ENCODE results near the gene CHMP4A.

Gene CHMP4A

GRCh38 chr14:24177041-24177825 is 36.1 kb downstream of the CHMP4A start:
- DNase-seq, result no peak

DNA sequence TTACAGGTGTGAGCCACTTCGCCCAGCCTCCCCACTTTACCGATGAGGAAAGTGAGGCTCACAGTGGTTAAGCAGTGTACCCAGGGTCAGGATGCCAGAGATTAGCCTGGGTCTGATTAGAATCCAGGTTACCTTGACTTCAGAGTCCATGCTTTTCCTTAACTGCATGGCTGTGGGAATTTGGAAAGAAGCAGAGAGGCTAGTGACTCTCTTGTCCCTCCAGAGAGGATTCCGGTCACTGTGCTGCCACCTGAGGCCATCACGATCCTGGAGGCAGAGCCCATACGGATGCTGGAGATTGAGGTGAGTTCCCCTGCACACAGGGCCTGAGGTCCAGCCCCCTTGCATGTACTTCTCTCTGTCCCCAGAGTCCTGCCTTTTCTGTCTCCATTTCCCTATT is 36.7 kb downstream of the CHMP4A start:
- no peak for DNase-seq

- no peak for DNase-seq
These were observed 40.4 kb downstream of the CHMP4A start for GRCh38 chr14:24172871-24173281.

DNA sequence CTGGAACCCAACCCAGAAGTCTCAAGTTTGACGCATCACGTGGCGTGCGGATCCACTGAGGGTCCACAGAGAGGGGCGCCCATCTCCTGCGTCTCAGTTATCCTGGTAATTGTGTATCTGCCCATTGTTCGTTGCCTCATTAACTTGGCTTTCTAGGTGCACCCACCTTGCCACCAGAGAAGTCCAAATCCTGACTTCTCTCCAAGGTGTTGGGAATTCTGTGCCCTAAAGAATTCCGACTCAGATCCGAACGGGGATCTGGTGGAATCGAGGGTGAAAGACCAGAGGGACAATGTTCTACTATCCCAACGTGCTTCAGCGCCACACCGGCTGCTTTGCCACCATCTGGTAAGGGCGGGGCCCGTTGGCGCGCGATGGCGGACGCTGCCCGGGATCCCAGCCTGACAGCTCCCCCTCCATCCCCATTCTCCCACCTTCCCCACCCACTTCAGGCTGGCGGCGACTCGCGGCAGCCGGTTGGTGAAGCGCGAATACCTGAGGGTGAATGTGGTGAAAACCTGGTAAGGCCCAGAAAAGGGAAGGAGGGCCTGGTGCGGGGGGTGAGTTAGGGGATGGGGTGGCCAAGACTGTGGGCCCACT is 40.9 kb downstream of the CHMP4A start:
- no peak for DNase-seq

GRCh38 chr14:24171422-24172260 is 41.6 kb downstream of the CHMP4A start, which contains the start of gene REC8:
TSS of gene REC8 (plus strand) at chr14:24172080. CDS start at chr14:24172553, 473 bp downstream.
- peak; percentile 79 for DNase-seq

- no peak for DNase-seq
These were observed 45.7 kb downstream of the CHMP4A start for GRCh38 chr14:24167469-24168114.

DNA sequence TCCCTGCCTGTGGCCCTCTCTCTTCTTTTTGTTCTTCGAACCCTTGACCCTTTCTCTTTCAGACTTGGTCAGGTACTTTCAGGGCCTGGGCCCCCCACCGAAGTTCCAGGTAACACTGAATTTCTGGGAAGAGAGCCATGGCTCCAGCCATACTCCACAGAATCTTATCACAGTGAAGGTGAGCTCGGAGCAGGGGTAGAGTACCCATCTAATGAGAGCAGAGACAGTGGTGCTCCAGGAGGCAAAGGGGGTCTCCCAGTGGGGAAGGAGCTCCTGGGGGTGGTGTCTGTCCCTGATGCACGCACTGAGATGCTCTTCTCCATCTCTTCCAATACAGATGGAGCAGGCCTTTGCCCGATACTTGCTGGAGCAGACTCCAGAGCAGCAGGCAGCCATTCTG is 47.5 kb downstream of the CHMP4A start:
- DNase-seq, result no peak

DNA sequence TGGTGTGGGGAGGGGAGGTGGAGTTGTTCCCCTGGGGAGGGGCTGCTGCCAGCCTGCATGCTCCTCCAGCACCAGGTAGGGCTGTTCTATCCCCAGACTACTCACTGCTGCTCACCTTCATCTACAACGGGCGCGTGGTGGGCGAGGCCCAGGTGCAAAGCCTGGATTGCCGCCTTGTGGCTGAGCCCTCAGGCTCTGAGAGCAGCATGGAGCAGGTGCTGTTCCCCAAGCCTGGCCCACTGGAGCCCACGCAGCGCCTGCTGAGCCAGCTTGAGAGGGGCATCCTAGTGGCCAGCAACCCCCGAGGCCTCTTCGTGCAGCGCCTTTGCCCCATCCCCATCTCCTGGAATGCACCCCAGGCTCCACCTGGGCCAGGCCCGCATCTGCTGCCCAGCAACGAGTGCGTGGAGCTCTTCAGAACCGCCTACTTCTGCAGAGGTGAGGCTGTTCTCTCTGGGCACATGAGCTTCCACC is 48.7 kb downstream of the CHMP4A start:
- no peak for DNase-seq

- peak; percentile 54 for DNase-seq
These were observed 51.2 kb downstream of the CHMP4A start for GRCh38 chr14:24162093-24162492.

GRCh38 chr14:24160850-24161804 is 52.2 kb downstream of the CHMP4A start, which contains the start of gene IRF9:
TSS of gene IRF9 (plus strand) at chr14:24161265. CDS start at chr14:24162145, 880 bp downstream.
- peak; percentile 96 for DNase-seq

GRCh38 chr14:24160499-24160849 is 52.8 kb downstream of the CHMP4A start:
- DNase-seq, result no peak

- DNase-seq, result no peak
These were observed 53.4 kb downstream of the CHMP4A start for GRCh38 chr14:24159777-24160498.
